HCT116 (cell line): ENCODE measurements around the gene ITPK1. TPM values are rescaled to one million over a fixed set of nuclear protein-coding genes. Genes with fewer than 3 reads are reported as not detected.

ENCODE experiments used
- ATAC-seq: fragments of 200-7000 bp; cut with Tn5 transposase; 2 replicates; pipeline ENCODE4 v1.9.1; 2020; ENCODE audit warnings: mild to moderate bottlenecking, moderate library complexity
- BruUV-seq: library from RNA; stranded (reverse); fragments of 400-500 nt; replicated peaks from 2 replicates; lab custom pipeline; 2021; lab: Mats Ljungman, UMichigan
- CTCF ChIA-PET: fragments of 300-600 bp; sonication (Branson Sonifier 250); formaldehyde crosslinking; loops from one replicate; lab custom pipeline; 2021; ENCODE audit warnings: antibody characterized with exemption; lab: Charles Lee
- POLR2A ChIA-PET: fragments of 300-600, 350-600 bp; sonication (Branson Sonifier 250); formaldehyde crosslinking; loops from one replicate; lab custom pipeline; 2021; ENCODE audit warnings: antibody characterized with exemption; lab: Charles Lee
- RAD21 ChIA-PET, 2 experiments: fragments of 300-600 bp; sonication (Branson Sonifier 250); formaldehyde crosslinking; loops; one replicate each; lab custom pipeline; 2023; ENCODE audit warnings: low total read pairs in 2 of 2; ENCODE audit not compliant: uncharacterized antibody in 2 of 2, unreplicated experiment in 2 of 2, low non-redundant PET in 1 of 2; lab: Charles Lee
- DNase-seq: peaks from one replicate; pipeline ENCODE4 v3.0.0-alpha.2; 2010; ENCODE audit warnings: low read depth, low spot score
- H2AFZ ChIP-seq: fragments of 200-600 bp; shearing (Covaris generic), sonication (generic); 2 replicates; pipeline ENCODE4 v1.6.1; 2017; ENCODE audit warnings: low read depth, mixed run types, mixed read lengths, antibody characterized with exemption, low read length; ENCODE audit not compliant: poor library complexity, severe bottlenecking
- H3K27ac ChIP-seq: 2 replicates; pipeline ENCODE4 v1.5.1; 2012; ENCODE audit warnings: low read depth, low read length
- H3K27me3 ChIP-seq: fragments of 200-600 bp; sonication (generic); 2 replicates; pipeline ENCODE4 v1.6.1; 2016; ENCODE audit warnings: mixed run types, low read length, mixed read lengths; ENCODE audit not compliant: insufficient read depth
- H3K36me3 ChIP-seq, 2 experiments: fragments of 200-500 bp in 1 of 2; fragments of 200-600 bp in 1 of 2; sonication (Bioruptor generic) in 1 of 2; sonication (generic) in 1 of 2; 2 replicates each; pipeline versions ENCODE4 v1.5.1 to v1.6.1; 2014 to 2016; ENCODE audit warnings: low read length in 2 of 2, inconsistent platforms in 1 of 2, mixed read lengths in 1 of 2, mixed run types in 1 of 2; ENCODE audit not compliant: insufficient read depth in 2 of 2, control insufficient read depth in 1 of 2
- H3K4me1 ChIP-seq, 2 experiments: fragments of 200-600 bp in 1 of 2; sonication (generic) in 1 of 2; 2 replicates each; pipeline versions ENCODE4 v1.5.1 to v1.6.1; 2012 to 2017; ENCODE audit warnings: low read length in 2 of 2, inconsistent platforms in 1 of 2, mild to moderate bottlenecking in 1 of 2, mixed read lengths in 1 of 2, mixed run types in 1 of 2, moderate library complexity in 1 of 2; ENCODE audit not compliant: insufficient read depth in 2 of 2, control insufficient read depth in 1 of 2
- H3K4me2 ChIP-seq: fragments of 200-600 bp; sonication (generic); 2 replicates; pipeline ENCODE4 v1.6.1; 2017; ENCODE audit warnings: mixed run types, low read length, mixed read lengths
- H3K4me3 ChIP-seq, 2 experiments: fragments of 200-600 bp in 1 of 2; sonication (generic) in 1 of 2; replicated peaks in 1 of 2; 2 replicates each; pipeline ENCODE4 v1.5.1; 2011 to 2016; ENCODE audit warnings: low read length in 2 of 2, control low read depth in 1 of 2, low read depth in 1 of 2, mild to moderate bottlenecking in 1 of 2, mixed read lengths in 1 of 2, mixed run types in 1 of 2
- H3K79me2 ChIP-seq: fragments of 200-600 bp; sonication (generic); 2 replicates; pipeline ENCODE4 v1.6.1; 2017; ENCODE audit warnings: mild to moderate bottlenecking, mixed run types, low read length, moderate library complexity, mixed read lengths; ENCODE audit not compliant: insufficient read depth
- H3K9ac ChIP-seq: fragments of 200-600 bp; sonication (generic); 2 replicates; pipeline ENCODE4 v1.6.1; 2016; ENCODE audit warnings: low read length, mixed read lengths
- H3K9me2 ChIP-seq: fragments of 200-600 bp; sonication (generic), shearing (Covaris generic); 2 replicates; pipeline ENCODE4 v1.6.1; 2017; ENCODE audit warnings: mixed run types, mild to moderate bottlenecking, moderate library complexity; ENCODE audit not compliant: insufficient read depth
- H3K9me3 ChIP-seq, 2 experiments: fragments of 200-500 bp in 1 of 2; fragments of 200-600 bp in 1 of 2; sonication (Bioruptor generic) in 1 of 2; sonication (generic) in 1 of 2; 2 replicates each; pipeline ENCODE4 v1.6.1; 2014 to 2017; ENCODE audit warnings: low read length in 2 of 2, mixed read lengths in 2 of 2, inconsistent platforms in 1 of 2, low read depth in 1 of 2, mild to moderate bottlenecking in 1 of 2, mixed run types in 1 of 2, moderate library complexity in 1 of 2; ENCODE audit not compliant: control insufficient read depth in 1 of 2, insufficient read depth in 1 of 2
- H4K20me1 ChIP-seq: fragments of 200-600 bp; sonication (generic), shearing (Covaris generic); 2 replicates; pipeline ENCODE4 v1.6.1; 2017; ENCODE audit warnings: mixed run types, mild to moderate bottlenecking, moderate library complexity; ENCODE audit not compliant: insufficient read depth
- REST ChIP-seq: IDR thresholded peaks from 2 replicates; pipeline ENCODE4 v1.6.1; 2012; ENCODE audit warnings: low read depth
- ZNF274 ChIP-seq: fragments of 200-500 bp; sonication (Bioruptor generic); IDR thresholded peaks from 2 replicates; pipeline ENCODE4 v1.6.1; 2014; ENCODE audit warnings: mild to moderate bottlenecking, low read depth, low read length, inconsistent platforms
- intact Hi-C: fragments of 100-400 bp; cut with micrococcal nuclease; formaldehyde crosslinking; loops from 2 replicates; pipeline ENCODE4 v1.10.0; 2022
- total RNA-seq: library from RNA; stranded (reverse); gene quantifications from one replicate; pipeline ENCODE4 v1.2.1, GENCODE V29; 2021; ENCODE audit not compliant: unreplicated experiment

ITPK1 gene
- total RNA-seq, 1 experiment from 2014 or later, result 70.2 TPM

- Histone ChIP-seq H3K36me3 (no peaks in the 10 kb centered on the region), H3K27ac (no peak within 1 kb of the TSS), H3K4me3 (no peak within 1 kb of the TSS), H3K9me2 (no peaks in the 10 kb centered on the region), H3K9me3 (no peaks in the 10 kb centered on the region), H3K79me2 (no peaks in the 10 kb centered on the region), H2AFZ (no peak within 1 kb of the TSS), H3K4me1 (no peaks in the 10 kb centered on the region), H3K4me2 (no peak within 1 kb of the TSS), H4K20me1 (no peaks in the 10 kb centered on the region), H3K27me3 (peaks cover 27% of the 10 kb centered on the region; the same call in 1 of the 2 replicates), H3K9ac (no peak within 1 kb of the TSS)
- ATAC-seq, result peak; percentile 37; the same call in 1 of the 2 replicates
- ChIA-PET POLR2A (no interaction called here), CTCF (no interaction called here), RAD21 (no interaction called here)
- TF ChIP-seq REST (peak; percentile 84), ZNF274 (no peak)
- BruUV-seq, result no TSS peak
- intact Hi-C loops, result no loop called here
- no peak for DNase-seq
Observed at GRCh38 chr14:92922883-92923743, 192.6 kb downstream of the ITPK1 start, which contains the start of gene CHGA. Gene CHGA, plus strand, starts transcription at chr14:92923150. Its CDS starts 210 bp downstream, at chr14:92923360.
